Ishikawa (cell line): ENCODE results near the gene INS.

ENCODE experiments used
- CREB1 ChIP-seq: IDR thresholded peaks from 2 replicates; pipeline ENCODE4 v1.6.1; 2012; ENCODE audit warnings: low read depth
- EP300 ChIP-seq: IDR thresholded peaks from 2 replicates; pipeline ENCODE4 v1.6.1; 2012; ENCODE audit warnings: borderline replicate concordance
- MAX ChIP-seq: IDR thresholded peaks from 2 replicates; pipeline ENCODE4 v1.6.1; 2012
- RAD21 ChIP-seq: IDR thresholded peaks from 2 replicates; pipeline ENCODE4 v1.6.1; 2012; ENCODE audit warnings: low read depth
- REST ChIP-seq: IDR thresholded peaks from 2 replicates; pipeline ENCODE4 v1.6.1; 2012; ENCODE audit warnings: low read depth, mild to moderate bottlenecking
- USF1 ChIP-seq: IDR thresholded peaks from 2 replicates; pipeline ENCODE4 v1.6.1; 2012
- YY1 ChIP-seq: IDR thresholded peaks from 2 replicates; pipeline ENCODE4 v1.6.1; 2012; ENCODE audit warnings: low read depth

GRCh38 chr11:2143799-2144543 lies 17.0 kb downstream of the INS start:
- TF ChIP-seq CREB1 (no peak), YY1 (no peak), USF1 (no peak), RAD21 (no peak), MAX (no peak), EP300 (no peak), REST (no peak)
